ENCODE results near the gene CASZ1. TPM values are rescaled to one million over a fixed set of nuclear protein-coding genes. Genes with fewer than 3 reads are reported as not detected.
A peak's percentile ranks its signal among the peaks of the same experiment; 100 is the strongest.

CASZ1 gene
- total and polyA plus RNA-seq, 12 donors: 19.5 to 79.8 (median 64.7) TPM

DNA sequence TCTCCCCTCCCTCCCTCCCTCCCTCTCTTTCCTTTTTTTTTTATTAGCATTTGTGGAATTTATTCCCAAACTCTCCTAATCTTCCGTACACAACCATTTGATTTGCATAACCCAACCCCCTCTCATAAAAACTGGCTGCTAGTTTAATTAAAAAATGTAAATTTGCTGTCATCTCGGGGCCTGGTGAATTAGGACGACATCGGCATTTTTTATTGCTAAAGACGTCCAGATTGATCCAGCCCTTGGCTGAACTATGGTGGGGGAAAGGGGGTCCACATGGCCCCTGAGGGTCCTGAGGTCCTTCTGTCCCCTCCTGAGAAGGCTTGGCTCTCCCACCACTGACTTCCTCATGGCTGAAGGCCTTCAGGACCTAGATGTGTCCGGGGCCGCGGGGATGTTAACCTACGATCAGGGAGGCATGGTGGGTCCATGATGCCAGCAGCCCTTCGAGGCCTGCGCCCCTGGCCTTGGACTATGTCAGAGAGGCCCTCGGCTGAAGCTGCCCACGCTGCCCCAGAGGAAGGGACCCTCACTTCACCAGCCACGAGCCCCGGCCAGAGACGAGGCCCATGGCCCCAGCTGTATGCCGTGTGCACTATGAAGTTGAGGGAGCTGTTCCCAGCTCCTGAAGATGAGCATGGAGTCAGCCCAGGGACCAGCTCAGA is 105.2 kb downstream of the CASZ1 start:
- intact Hi-C loops (cut with DNase I): loop anchor here in 8 of 10 donors (5.0 to 10.0 kb wide), 9 partner anchors 76 to 626 kb away; partner anchors contain the start of gene CASZ1 (in 1 of the 8)

DNA sequence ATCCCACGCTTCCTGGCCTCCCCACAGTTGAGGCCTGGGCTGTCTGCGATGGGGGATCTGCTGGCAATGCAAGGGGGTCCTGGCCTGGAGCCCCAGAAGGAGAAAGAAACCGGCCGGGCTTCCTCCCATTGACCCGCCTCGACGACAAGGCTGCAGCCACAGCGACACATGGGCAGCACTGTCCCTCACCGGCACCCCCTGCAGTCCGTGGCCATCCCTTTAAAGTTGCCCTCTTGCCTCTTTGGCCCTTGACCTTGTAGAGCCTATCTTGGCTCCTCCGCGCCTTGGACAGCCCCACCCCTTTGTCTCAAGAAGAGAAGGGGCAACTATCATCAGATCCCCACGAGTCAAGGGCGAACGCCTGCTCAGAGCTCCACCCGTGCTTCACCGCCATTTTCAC is 106.0 kb downstream of the CASZ1 start:
- Histone ChIP-seq H3K27me3 (no peaks in the 10 kb centered on the region), H3K27ac (peak overlapping the region in 3 of 10 donors; percentile 84 to 95 (median 87)), H3K36me3 (no peaks in the 10 kb centered on the region), H3K4me3 (no peak overlapping the region), H3K9me3 (no peaks in the 10 kb centered on the region), H3K4me1 (peaks cover 51 to 81% (median 74%) of the 10 kb centered on the region in 9 donors)
- peak in 1 of 9 donors; percentile 20 for TF ChIP-seq CTCF (IDR thresholded peaks at IDR 0.05)
- DNase-seq: no peak
- 87 to 92% methylated on average over 17 of the region's 17 CpGs for WGBS, 2 donors
- intact Hi-C loops (cut with DNase I): loop anchor here in 8 of 10 donors (5.0 to 10.0 kb wide), 9 partner anchors 77 to 626 kb away; partner anchors contain the start of gene CASZ1 (in 1 of the 8)
- no peak for ATAC-seq

More for the DNA sequence above, 105.2 kb downstream of the CASZ1 start:
- Histone ChIP-seq H3K27ac (peak overlapping the region in 4 of 10 donors; percentile 5 to 84 (median 40)), H3K4me3 (no peak overlapping the region), H3K36me3 (no peaks in the 10 kb centered on the region), H3K9me3 (no peaks in the 10 kb centered on the region), H3K4me1 (peaks cover 51 to 81% (median 74%) of the 10 kb centered on the region in 9 donors), H3K27me3 (no peaks in the 10 kb centered on the region)
- no peak for TF ChIP-seq CTCF (IDR thresholded peaks at IDR 0.05)
- WGBS, 2 donors: 84 to 90% methylated on average over 17 of the region's 17 CpGs
- DNase-seq (no peak), ATAC-seq (no peak)

GRCh38 chr1:10688409-10688786 is 108.0 kb downstream of the CASZ1 start:
- H3K27me3 ChIP-seq: no peaks in the 10 kb centered on the region
- intact Hi-C loops (cut with DNase I): loop anchor here in 1 of 10 donors (10.0 kb wide), 1 partner anchor 176 kb away; no protein-coding TSS in a partner anchor
- H3K4me1 ChIP-seq: peaks cover 70 to 98% (median 92%) of the 10 kb centered on the region in 9 donors
- H3K36me3 ChIP-seq: no peaks in the 10 kb centered on the region
- no peak overlapping the region for H3K4me3 ChIP-seq
- no peaks in the 10 kb centered on the region for H3K9me3 ChIP-seq
- DNase-seq (no peak), ATAC-seq (no peak)
- WGBS, 2 donors: 58 to 64% methylated on average over 10 of the region's 10 CpGs
- peak overlapping the region in 8 of 10 donors; percentile 84 to 95 (median 88) for H3K27ac ChIP-seq
- no peak for TF ChIP-seq CTCF (IDR thresholded peaks at IDR 0.05)

- Histone ChIP-seq H3K9me3 (no peaks in the 10 kb centered on the region), H3K4me3 (no peak overlapping the region), H3K4me1 (peaks cover 68 to 98% (median 94%) of the 10 kb centered on the region in 9 donors), H3K36me3 (no peaks in the 10 kb centered on the region), H3K27me3 (no peaks in the 10 kb centered on the region), H3K27ac (peak overlapping the region; percentile 46 to 95 (median 88))
- DNase-seq (no peak), ATAC-seq (peak in 6 of 8 donors; percentile 4 to 21 (median 12))
- intact Hi-C loops (cut with DNase I): loop anchor here in 1 of 10 donors (10.0 kb wide), 1 partner anchor 177 kb away; no protein-coding TSS in a partner anchor
- no peak for TF ChIP-seq CTCF (IDR thresholded peaks at IDR 0.05)
- 46 to 47% methylated on average over 15 of the region's 15 CpGs for WGBS, 2 donors
Measured at GRCh38 chr1:10687782-10688408, 108.6 kb downstream of the CASZ1 start.
